ENCODE data around the gene CLDN22.

Gene CLDN22

GRCh38 chr4:183364025-183364424 is 43.9 kb upstream of the CLDN22 start:
- H2AFZ ChIP-seq (ENCODE audit: low read depth, low read length, severe bottlenecking) = no peak overlapping the region

GRCh38 chr4:183362916-183363542 is 43.0 kb upstream of the CLDN22 start:
- Histone ChIP-seq H3K36me3 (ENCODE audit: low read length) (no peaks in the 10 kb centered on the region), H3K79me2 (ENCODE audit: insufficient read depth, low read length) (no peaks in the 10 kb centered on the region), H3K27me3 (ENCODE audit: low read length) (no peaks in the 10 kb centered on the region), H3K9me3 (ENCODE audit: insufficient read depth, low read length) (no peaks in the 10 kb centered on the region), H3K4me2 (ENCODE audit: low read depth, low read length, poor library complexity, severe bottlenecking) (no peak overlapping the region), H3F3A (ENCODE audit: insufficient read depth) (no peaks in the 10 kb centered on the region), H3K4me3 (ENCODE audit: insufficient read depth, low read length, poor library complexity, severe bottlenecking) (no peak overlapping the region), H3K27ac (ENCODE audit: low read depth, low read length) (no peak overlapping the region), H3K9me2 (replicated peaks; ENCODE audit: insufficient read depth, low read length) (no peaks in the 10 kb centered on the region), H3K9ac (ENCODE audit: low read length) (no peak overlapping the region), H2AFZ (ENCODE audit: low read depth, low read length, severe bottlenecking) (no peak overlapping the region), H4K20me1 (ENCODE audit: low read depth, low read length) (no peaks in the 10 kb centered on the region)
- no peak for TF ChIP-seq EZH2phosphoT487 (conservative IDR thresholded peaks at IDR 0.05; ENCODE audit: low read length)
- TF ChIP-seq CTCF (IDR thresholded peaks at IDR 0.05; ENCODE audit: insufficient read depth, low read length, poor library complexity, severe bottlenecking) = no peak

More at GRCh38 chr4:183364025-183364424, 43.9 kb upstream of the CLDN22 start:
- no peak overlapping the region for H3K4me2 ChIP-seq (ENCODE audit: low read depth, low read length, poor library complexity, severe bottlenecking)
- no peak for TF ChIP-seq CTCF (IDR thresholded peaks at IDR 0.05; ENCODE audit: insufficient read depth, low read length, poor library complexity, severe bottlenecking)
- TF ChIP-seq EZH2phosphoT487 (conservative IDR thresholded peaks at IDR 0.05; ENCODE audit: low read length) = no peak
- H3K79me2 ChIP-seq (ENCODE audit: insufficient read depth, low read length) = no peaks in the 10 kb centered on the region
- no peaks in the 10 kb centered on the region for H4K20me1 ChIP-seq (ENCODE audit: low read depth, low read length)
- H3K4me3 ChIP-seq (ENCODE audit: insufficient read depth, low read length, poor library complexity, severe bottlenecking) = no peak overlapping the region
- no peaks in the 10 kb centered on the region for H3K9me3 ChIP-seq (ENCODE audit: insufficient read depth, low read length)
- no peak overlapping the region for H3K9ac ChIP-seq (ENCODE audit: low read length)
- no peaks in the 10 kb centered on the region for H3K27me3 ChIP-seq (ENCODE audit: low read length)
- no peaks in the 10 kb centered on the region for H3K9me2 ChIP-seq (replicated peaks; ENCODE audit: insufficient read depth, low read length)
- H3K27ac ChIP-seq (ENCODE audit: low read depth, low read length) = no peak overlapping the region
- H3K36me3 ChIP-seq (ENCODE audit: low read length) = no peaks in the 10 kb centered on the region
- H3F3A ChIP-seq (ENCODE audit: insufficient read depth) = no peaks in the 10 kb centered on the region

GRCh38 chr4:183362036-183362435 is 42.0 kb upstream of the CLDN22 start:
- no peak overlapping the region for H3K4me3 ChIP-seq (ENCODE audit: insufficient read depth, low read length, poor library complexity, severe bottlenecking)
- TF ChIP-seq EZH2phosphoT487 (conservative IDR thresholded peaks at IDR 0.05; ENCODE audit: low read length) = no peak
- TF ChIP-seq CTCF (IDR thresholded peaks at IDR 0.05; ENCODE audit: insufficient read depth, low read length, poor library complexity, severe bottlenecking) = no peak

More at GRCh38 chr4:183362036-183362435, 42.0 kb upstream of the CLDN22 start:
- Histone ChIP-seq H3K27ac (ENCODE audit: low read depth, low read length) (no peak overlapping the region), H4K20me1 (ENCODE audit: low read depth, low read length) (no peaks in the 10 kb centered on the region), H3K4me2 (ENCODE audit: low read depth, low read length, poor library complexity, severe bottlenecking) (no peak overlapping the region), H3K9me2 (replicated peaks; ENCODE audit: insufficient read depth, low read length) (no peaks in the 10 kb centered on the region), H3K27me3 (ENCODE audit: low read length) (no peaks in the 10 kb centered on the region), H3K9me3 (ENCODE audit: insufficient read depth, low read length) (no peaks in the 10 kb centered on the region), H2AFZ (ENCODE audit: low read depth, low read length, severe bottlenecking) (no peak overlapping the region), H3F3A (ENCODE audit: insufficient read depth) (no peaks in the 10 kb centered on the region), H3K36me3 (ENCODE audit: low read length) (no peaks in the 10 kb centered on the region), H3K79me2 (ENCODE audit: insufficient read depth, low read length) (no peaks in the 10 kb centered on the region), H3K9ac (ENCODE audit: low read length) (no peak overlapping the region)
